ENCODE results near the gene TBC1D8B.

DNA sequence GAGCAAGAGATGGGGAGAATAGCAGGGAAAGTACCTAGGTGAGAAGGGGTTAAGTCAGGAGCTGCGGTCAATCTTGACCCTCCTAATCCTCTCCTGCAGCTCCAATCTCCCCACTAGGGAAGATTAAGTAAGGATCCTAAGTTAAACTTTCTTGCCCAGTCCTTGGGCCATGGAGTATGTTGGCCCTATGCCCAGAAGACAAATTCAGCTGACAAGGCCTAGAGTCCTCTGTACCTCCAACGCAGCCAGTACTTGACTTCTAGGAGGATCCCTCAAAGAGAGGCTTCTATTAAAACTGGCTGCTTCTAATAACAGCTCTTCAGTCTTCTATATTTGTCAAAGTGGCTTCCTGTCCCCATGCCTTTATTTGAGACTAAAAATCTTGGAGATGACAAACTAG is 119.2 kb downstream of the TBC1D8B start:
- TF ChIP-seq, protein P1, sequence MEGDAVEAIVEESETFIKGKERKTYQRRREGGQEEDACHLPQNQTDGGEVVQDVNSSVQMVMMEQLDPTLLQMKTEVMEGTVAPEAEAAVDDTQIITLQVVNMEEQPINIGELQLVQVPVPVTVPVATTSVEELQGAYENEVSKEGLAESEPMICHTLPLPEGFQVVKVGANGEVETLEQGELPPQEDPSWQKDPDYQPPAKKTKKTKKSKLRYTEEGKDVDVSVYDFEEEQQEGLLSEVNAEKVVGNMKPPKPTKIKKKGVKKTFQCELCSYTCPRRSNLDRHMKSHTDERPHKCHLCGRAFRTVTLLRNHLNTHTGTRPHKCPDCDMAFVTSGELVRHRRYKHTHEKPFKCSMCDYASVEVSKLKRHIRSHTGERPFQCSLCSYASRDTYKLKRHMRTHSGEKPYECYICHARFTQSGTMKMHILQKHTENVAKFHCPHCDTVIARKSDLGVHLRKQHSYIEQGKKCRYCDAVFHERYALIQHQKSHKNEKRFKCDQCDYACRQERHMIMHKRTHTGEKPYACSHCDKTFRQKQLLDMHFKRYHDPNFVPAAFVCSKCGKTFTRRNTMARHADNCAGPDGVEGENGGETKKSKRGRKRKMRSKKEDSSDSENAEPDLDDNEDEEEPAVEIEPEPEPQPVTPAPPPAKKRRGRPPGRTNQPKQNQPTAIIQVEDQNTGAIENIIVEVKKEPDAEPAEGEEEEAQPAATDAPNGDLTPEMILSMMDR (IDR thresholded peaks at IDR 0.05) = no peak
- TF ChIP-seq POLR2A (IDR thresholded peaks at IDR 0.05) = no peak
